ENCODE measurements around the gene PCDH7.

The PCDH7 gene

DNA sequence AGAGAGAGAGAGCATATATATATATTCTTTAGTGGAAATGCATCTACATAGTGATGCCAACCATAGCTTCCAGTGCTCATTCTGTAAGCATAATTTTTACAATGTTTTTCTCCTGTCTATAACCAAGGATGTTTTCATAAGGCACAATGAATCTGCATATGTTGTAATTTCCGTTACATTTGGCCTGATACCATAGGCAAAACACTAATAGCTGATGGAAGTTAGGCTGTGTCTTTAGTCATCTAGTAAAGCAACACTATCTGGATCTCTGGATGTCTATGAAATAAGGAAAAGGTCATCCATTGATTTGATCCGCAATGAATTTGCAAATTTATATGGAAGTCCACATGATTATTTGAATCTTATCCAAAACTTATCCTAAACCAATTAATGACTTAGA lies 8.1 kb downstream of the PCDH7 start:
- no peak for DNase-seq

DNA sequence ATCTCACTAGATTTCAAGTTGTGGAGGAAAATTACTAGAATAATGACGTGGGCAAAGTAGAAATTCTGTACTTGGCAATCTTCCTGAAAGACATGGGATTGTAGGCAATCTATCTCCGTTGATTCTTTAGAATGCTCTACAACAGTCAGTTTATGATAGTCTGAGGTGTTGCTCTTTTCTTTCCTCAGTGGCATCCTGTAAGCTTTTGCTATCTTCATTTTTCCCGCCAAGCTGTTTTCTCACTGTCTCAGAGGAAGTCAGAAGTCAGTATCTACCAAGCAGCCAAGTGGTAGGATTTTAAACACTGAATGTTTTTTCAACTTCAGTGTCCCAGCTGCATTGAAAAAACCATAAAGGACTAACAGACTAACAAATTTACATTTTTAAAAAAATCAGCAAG lies 23.7 kb downstream of the PCDH7 start:
- DNase-seq, result no peak

DNA sequence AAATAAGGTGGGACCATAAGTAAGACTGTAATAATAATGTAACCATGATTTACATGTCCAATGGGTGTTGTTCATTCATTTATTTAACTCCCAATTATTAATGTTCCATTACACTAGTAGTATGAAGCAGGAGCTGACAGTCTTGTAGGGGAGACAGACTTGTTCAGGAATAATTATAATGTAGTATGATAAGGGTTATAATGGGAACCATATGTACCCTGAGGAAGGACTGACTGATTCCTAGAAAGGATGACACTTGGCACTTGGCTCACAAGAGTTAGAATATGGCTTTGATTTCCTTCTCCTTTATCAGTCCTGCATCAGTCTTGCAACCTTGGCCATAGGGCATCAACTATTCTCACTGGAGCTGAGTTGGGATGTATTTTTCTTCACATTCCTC lies 24.2 kb downstream of the PCDH7 start:
- no peak for DNase-seq

DNA sequence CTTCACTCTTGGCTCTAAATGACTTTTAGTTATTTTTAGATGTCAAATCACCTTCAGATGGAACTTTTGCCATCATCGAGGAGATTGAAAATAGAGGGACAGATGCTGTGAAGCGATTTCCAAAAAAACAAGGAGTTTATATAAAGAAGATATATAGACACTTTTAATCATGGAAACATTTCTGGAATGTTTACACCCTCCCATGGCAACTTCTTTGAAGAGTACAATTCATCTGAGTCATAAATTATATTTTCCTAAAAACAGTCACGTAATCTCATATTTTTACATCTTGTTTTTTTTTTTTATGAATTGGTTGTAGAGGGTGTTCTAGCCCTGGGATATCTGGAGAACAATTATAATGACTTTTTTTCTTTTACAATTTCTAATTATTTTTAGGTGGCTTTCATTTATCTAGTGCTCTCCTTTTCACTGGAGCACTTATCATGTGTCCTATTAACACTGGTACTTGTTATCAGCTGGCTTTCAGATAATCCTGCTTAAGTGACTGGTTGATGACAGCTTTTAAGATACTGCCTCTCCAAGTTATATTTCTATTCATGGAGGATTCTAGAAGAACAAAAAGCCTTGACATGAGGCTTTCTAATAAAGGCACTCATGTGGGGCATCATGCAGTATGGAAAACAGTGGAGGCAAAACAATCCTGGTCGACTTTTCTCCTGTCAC lies 24.9 kb downstream of the PCDH7 start:
- no peak for DNase-seq

DNA sequence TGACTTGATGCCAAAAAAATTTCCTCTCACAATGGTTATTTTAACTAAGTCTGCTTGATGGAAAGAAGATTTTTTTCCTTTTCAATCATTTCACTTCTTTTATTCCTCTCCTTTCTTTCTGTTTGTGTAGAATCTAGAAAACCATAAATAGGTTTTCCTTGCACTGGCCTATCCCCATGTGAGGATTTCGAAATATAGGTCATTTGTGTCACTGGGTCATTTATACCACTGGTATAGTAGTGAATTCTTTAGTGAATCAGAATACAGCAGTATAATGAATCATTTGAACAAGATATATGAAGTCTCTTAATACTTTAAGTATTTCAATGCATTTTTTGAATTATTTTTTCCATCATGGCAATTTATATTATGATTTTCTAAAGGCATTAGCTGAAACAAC lies 26.6 kb downstream of the PCDH7 start:
- no peak for DNase-seq

DNA sequence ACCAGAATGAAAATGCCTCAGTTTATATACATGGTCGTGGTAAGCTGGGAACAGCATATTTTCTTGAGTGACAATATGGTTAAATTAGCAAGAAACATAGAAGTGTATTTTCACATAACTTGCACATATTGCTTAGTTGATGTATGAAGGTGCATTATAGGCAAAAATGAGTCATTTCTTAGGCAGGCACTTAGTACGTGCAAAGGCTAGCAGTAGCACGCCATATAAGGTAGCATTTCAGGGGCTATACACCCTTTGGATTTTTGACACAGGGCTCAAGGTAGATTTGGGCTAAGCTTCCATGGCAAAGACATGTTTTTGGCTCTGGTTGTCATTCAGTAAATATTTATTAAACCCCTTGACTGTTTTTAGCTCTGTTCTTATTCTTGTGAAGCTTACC lies 33.1 kb downstream of the PCDH7 start:
- DNase-seq, result no peak

DNA sequence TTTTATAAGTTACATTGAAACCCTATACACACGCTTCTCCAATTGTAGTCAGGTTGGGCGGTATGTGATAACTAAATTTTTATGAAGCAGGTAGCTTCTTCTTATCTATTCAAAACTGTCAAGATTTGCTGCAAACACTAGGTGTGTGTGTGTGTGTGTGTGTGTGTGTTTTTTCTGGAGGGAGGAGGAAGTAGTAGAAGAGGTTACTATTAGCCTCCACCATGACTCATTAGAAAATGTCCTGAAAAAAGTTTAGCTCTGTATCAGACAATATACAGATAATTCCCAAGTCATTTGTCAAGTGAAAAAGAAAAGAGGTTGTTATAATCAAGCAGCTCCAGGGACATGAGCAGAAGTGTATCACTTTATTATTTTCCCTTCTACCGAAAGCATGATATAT lies 33.9 kb downstream of the PCDH7 start:
- no peak for DNase-seq

DNA sequence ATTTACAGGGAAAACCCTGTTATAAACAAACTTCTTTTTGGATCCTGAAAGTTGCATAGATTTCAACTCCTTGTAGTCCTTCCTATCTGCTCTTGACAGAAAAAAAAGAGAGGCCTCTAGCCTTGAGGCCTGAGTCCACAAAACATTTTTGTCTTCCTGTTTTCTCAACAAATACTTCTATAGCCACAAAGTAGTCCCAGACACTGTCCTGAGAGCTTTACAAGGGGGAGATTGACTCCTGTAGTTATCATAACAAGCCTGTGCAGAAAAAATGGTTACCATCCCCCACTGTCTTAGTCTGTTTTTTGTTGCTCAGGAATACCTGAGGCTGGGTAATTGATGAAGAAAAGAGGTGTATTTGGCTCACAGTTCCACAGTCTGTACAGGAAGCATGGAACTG lies 35.2 kb downstream of the PCDH7 start:
- DNase-seq, result no peak

DNA sequence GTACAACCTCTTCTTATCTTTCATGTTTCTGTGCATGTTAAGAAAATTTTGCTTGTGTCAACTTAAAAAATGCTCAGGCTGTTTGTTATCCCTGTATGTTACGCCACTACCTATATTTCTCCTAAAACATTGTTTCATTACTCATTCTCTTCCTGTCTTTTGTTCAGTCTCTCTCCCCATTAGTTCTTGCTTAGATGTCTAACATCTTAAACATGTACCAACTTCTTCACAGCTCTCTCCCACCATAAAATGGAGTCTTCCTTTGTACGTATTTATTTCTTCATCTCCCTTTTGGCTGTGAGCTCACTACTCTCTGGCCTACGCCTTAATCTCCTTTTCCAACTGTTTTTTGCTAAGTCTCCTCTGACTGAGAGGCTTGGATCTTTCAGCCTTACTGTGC lies 36.4 kb downstream of the PCDH7 start:
- no peak for DNase-seq

DNA sequence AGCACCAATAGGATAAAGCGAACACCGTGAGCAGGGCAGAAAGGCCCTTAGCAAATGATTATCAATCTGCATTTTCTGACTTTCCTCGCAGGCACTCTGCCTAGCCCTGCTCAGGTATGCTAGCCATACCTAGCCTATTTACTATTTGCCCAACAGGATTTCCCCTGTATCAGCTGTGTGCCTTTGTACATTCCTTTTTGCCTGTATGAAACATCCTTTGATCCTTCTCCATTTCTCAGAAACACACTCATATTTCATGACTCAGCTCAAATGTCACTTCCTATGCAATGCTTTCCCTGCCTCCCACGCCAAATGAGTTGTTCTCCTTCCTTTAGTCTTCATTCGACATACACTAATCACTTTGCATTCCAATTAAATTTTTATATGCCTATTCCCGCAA lies 37.2 kb downstream of the PCDH7 start:
- DNase-seq, result no peak

DNA sequence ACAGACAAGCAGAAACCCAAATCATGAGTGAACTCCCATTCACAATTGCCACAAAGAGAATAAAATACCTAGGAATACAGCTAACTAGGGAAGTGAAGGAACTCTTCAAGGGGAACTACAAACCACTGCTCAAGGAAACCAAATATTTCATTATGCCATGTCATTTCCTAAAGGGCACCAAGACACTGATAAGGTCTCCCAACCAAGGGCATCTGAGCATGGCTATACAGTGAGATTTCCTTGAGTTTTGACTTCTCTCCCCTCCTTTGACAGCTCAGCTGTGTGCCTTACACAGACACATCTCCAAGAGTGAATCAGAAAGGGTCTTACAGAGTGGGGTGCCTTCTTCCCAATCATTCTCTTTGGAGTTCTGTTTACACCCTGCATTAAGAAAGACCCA lies 40.4 kb downstream of the PCDH7 start:
- DNase-seq, result no peak

DNA sequence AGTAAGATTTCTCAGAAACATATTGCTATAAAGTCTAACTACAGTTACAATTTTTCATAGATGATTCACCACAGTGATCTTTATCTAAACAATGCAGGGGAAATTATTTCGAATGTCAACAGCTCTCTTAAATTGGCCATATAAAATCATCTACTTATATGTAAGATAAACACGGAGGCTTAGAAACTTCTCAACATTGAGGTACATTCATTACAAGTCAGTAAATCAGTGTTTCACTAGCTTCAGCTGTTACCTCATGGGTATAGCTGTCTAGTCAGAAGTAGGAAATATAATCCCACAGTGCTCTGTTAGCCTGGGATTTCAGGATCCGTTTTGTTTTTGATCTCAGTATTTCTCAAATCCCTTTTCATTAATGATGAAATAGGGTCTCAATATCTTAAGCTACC lies 43.2 kb downstream of the PCDH7 start:
- DNase-seq, result no peak

DNA sequence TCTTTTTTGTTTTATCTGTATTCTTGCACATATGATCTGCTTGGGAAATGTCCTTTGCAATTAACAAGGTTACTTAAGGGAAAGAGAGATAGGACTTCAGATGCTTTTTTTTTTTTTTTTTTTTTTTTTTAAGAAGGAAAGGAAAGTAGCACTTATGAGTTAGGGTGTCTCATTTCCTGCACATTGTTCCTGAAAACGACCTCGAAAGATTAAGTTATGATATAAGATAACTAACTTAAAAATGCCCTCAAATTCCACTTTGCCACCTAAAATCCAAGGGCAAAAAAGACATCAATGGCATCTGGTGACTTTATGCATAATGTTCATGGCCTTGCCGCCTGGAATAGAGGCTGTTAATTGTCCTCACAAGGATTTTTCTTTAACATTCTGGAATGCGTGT lies 44.9 kb downstream of the PCDH7 start:
- DNase-seq, result no peak

DNA sequence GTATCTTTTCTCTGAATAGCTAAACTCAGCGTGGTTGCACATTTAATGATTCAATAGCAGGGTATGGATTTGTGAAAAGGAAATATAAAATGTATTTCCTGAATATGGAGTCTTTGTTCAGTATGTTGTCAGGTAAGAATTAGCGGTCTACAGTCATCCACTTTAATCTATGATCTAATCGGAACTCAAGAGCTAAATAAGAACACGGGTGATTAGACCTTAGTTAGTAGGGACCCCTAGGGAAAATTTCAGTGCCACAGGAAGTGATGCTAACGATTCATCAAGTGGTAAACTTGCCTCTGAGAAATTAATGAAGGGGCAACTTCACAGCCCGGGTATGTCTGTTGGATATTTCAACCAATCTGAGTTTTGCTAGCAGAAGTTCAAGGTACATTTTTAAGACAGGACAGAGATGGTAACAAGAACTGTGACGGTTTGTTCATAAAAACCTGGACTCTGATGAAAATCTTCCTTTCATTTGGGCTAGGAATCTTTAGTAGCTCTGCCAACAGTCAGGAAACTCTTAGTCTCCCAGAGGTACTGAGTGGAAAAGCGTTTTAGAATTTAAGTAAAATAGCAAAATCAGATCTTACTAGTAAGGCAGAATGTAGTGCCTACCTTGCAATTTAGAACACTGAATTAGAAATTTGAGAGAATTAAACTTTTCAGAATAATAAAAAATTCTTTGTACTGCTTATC lies 47.1 kb downstream of the PCDH7 start:
- no peak for DNase-seq

DNA sequence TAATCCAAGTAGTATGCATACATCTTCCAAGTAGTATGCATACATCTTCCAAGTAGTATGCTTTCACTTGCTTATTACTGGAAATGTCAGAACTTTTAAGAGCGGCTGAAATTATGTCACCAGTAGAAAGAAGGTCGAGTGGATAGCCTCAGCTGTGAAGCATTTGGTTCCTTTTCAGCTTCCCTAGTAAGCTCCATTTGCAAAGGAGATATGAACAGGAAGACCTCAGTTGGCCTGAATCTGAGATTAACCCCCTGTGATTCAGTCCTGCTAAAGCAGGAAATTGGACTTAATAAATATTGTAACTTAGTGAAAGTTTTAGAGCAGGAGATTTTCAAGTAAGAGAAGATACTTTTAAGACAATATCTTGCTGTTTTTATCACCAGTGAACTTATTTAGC lies 48.1 kb downstream of the PCDH7 start:
- no peak for DNase-seq

DNA sequence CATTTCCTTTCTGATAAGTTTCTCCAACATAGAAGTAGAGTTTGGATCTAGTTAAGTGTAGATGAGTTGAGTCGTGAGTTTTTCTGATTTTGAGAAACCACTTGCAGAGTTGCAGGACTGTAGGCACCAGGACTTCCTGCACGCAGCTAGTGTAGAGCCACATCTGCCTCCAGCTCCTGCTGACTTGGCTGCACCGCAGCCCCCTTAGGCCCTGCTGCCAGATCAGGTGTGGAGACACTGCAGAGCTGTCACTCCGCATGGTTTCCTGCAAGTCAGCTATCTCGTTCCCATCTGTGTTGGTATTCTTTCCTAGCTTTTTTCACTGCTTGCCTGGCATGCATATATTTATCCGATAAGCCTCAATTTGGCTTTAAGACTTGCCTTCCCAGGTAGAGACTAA lies 48.9 kb downstream of the PCDH7 start:
- DNase-seq, result no peak

DNA sequence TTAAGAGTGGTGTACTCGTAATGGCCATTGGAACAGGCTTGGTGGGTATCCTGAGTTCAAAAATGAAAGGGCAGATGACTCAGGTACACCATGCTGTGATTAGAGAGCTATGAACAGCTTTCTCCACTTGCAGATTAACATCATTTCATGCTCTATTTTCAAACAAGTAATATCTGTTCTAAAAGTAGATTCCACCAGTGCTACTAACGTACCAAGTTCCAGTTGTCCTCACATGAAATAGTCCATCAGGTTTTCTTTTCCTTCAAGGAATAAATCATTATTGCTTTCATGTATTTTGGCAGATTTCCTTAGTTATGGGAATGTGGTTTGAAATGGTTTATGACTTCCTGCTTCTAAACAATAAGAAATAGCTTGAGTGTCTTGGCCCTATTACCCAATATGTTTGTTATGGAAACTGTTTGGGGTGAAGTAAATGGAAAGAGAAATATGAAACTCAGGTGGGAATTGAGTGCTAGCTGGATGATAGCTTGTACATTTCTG lies 49.9 kb downstream of the PCDH7 start:
- DNase-seq, result no peak

DNA sequence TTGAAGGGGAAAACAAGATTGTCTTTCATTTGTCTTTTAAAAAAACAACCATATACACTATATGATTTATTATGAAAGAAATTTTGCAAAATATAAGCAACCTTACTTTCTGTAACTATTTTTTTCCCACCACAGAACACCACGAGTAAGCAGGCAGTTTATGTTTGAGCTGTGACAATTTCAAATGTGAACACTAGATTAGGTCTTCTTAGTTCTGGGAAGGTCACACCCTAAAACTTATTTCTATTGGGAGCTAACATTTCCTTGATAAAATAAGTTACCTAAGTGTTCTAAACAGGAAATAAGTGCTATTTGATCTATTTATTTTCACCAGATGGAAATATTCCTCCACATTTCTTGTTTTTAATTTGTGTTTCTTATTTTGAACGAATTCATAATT lies 50.6 kb downstream of the PCDH7 start:
- DNase-seq, result no peak

DNA sequence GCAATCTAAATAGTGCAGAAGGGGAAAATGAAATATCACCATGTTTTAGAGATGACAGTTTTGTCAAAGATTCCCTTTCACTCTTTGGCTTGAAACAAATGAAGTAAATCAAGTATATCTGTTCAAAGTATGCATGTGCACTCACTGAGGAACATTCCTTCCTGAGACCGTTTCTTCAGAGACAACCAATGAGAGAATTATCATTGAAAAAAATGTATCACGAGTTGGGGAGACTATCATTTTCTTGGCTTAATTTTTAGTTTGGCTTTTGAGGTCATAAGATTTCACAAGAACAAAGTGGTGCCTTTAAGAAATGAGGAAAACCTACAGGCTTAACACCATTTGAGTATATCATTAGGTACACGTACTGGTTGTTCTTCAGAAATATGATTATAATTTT lies 56.3 kb downstream of the PCDH7 start:
- DNase-seq, result no peak

DNA sequence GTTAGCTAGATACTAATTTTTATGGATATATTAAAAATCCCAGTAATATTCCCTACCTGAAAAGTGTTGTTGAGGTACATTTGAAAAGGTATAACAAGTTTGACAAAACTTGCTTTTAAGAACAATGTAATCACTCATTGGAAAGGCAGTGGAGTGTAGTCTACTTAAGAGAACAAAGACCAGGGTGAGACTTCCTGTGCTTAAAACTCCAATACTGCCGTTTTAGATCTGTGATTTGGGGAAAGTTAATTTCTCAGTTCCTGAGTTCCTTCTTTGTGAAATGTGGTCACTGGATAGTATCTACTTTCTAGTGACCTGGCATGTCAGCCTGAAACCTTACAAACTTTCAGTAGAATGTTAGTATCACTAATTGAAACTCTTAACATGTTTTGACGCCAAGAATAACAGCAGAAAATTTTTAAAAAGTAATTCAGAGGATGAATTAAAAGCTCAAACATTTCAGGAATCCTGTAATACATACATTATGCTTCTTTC lies 56.8 kb downstream of the PCDH7 start:
- DNase-seq, result no peak

Measured in COR-L47 (cell line).